Tibial nerve (tissue), 4 donors: ENCODE data around the gene AFG1L.

Source experiments
- EP300 ChIP-seq, 2 donors: sonication (generic); formaldehyde crosslinking; IDR thresholded peaks; one replicate each; pipeline ENCODE4 v1.6.1; 2017; ENCODE audit warnings: antibody characterized with exemption in 2 of 2, mild to moderate bottlenecking in 1 of 2
- POLR2A ChIP-seq, 2 donors: fragments of 450-650 bp; IDR thresholded peaks; one replicate each; pipeline ENCODE4 v1.6.1; 2017; ENCODE audit warnings: antibody characterized with exemption in 2 of 2, mild to moderate bottlenecking in 2 of 2, moderate library complexity in 2 of 2
- TF ChIP-seq, protein P1 (sequence below), 5 experiments: fragments of 200-600 bp in 3 of 5; fragments of 450-650 bp in 2 of 5; sonication (generic) in 3 of 5; IDR thresholded peaks; one replicate each; pipeline ENCODE4 v1.5.1; 2016 to 2019; ENCODE audit warnings: antibody characterized with exemption in 5 of 5, mild to moderate bottlenecking in 3 of 5, moderate library complexity in 2 of 5

- TF ChIP-seq EP300 (IDR thresholded peaks at IDR 0.05) = no peak
- TF ChIP-seq, protein P1, sequence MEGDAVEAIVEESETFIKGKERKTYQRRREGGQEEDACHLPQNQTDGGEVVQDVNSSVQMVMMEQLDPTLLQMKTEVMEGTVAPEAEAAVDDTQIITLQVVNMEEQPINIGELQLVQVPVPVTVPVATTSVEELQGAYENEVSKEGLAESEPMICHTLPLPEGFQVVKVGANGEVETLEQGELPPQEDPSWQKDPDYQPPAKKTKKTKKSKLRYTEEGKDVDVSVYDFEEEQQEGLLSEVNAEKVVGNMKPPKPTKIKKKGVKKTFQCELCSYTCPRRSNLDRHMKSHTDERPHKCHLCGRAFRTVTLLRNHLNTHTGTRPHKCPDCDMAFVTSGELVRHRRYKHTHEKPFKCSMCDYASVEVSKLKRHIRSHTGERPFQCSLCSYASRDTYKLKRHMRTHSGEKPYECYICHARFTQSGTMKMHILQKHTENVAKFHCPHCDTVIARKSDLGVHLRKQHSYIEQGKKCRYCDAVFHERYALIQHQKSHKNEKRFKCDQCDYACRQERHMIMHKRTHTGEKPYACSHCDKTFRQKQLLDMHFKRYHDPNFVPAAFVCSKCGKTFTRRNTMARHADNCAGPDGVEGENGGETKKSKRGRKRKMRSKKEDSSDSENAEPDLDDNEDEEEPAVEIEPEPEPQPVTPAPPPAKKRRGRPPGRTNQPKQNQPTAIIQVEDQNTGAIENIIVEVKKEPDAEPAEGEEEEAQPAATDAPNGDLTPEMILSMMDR (IDR thresholded peaks at IDR 0.05) = no peak
- no peak for TF ChIP-seq POLR2A (IDR thresholded peaks at IDR 0.05)
Observed at GRCh38 chr6:108425428-108425827, 130.6 kb downstream of the AFG1L start.
